HuH-7 (cell line): ENCODE measurements around the gene LHX3.

Source experiments
- DNase-seq: peaks from one replicate; pipeline ENCODE4 v3.0.0; 2011; ENCODE audit warnings: low spot score

Gene LHX3

GRCh38 chr9:136204838-136205706, at the start of gene LHX3:
TSS of gene LHX3 (minus strand) at chr9:136205128. CDS start at chr9:136205012, 116 bp downstream.
- DNase-seq: no peak

DNA sequence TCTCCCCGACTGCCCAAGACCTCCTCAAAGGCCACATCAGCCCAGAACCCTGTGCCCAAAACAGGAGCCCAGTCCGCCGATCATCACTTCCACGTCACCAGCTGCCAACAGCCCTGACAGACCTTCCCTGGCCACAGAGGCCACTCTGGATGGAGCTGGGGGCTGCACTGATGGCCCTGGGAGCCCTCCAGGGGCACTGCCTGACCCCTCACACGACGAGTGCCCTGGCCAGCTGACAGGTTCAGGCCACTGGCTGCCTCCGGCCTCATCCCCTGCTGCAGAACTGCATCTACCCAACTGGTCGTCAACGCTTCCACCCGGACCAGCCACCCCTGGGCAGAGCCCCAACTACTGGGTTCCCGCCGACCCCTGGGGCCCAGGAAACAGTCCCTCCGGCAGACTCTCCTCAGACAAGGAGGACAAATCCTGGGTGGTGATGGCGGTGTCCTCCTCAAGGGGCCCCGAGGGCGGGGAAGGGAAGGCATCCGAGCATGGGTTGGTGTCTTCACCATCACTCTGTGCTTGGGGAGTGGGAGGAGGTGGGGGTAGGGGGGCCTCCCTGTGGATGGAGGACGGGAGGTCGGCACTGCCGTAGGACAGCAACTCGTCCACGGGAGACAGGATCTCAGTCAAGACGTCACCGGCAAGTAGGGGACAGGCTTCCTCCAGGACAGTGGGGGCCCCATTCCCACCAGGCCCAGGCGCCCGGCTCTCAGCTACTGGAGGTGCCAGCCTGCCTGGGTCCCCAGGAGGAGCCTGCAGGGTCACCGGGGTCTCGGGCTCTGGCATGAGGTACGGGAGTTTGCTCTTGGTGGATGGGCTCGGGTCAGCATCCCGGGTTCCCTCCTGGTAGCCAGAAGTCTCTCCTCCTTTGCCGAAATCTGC, 48.6 kb upstream of the LHX3 start:
- DNase-seq: no peak

DNA sequence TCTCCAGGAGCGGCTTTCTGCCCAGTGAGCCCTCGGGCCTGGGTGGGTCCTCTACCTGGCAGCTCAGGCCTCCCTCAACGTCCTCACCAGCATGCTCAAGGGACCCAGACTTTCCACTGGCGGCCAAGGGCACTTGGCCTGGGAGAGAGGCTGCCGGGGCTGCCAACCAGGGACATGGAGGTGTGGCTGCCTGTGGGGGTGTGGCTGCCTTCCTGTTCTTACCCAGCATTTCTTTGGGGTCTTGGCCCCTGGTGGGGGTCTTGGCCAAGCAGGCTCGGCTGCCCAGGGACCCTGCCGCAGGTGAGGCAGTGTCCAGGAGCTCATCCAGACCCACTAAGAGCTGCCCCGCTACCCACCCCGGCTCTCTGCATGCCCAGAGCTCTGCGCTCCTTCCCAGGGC, 47.9 kb upstream of the LHX3 start:
- no peak for DNase-seq

DNA sequence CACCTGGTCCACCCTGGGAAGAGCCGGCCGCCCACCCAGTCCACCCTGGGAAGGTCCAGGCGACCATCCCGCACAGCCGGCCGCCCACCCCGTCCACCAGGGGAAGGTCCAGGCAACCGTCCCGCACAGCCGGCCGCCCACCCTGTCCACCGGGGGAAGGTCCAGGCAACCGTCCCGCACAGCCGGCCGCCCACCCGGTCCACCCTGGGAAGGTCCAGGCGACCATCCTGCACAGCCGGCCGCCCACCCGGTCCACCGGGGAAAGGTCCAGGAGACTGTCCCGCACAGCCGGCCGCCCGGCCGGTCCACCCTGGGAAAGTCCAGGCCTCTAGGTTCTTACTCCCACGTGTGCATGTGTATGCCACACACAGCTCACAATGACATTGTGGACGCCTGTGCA, 47.4 kb upstream of the LHX3 start:
- DNase-seq: no peak

DNA sequence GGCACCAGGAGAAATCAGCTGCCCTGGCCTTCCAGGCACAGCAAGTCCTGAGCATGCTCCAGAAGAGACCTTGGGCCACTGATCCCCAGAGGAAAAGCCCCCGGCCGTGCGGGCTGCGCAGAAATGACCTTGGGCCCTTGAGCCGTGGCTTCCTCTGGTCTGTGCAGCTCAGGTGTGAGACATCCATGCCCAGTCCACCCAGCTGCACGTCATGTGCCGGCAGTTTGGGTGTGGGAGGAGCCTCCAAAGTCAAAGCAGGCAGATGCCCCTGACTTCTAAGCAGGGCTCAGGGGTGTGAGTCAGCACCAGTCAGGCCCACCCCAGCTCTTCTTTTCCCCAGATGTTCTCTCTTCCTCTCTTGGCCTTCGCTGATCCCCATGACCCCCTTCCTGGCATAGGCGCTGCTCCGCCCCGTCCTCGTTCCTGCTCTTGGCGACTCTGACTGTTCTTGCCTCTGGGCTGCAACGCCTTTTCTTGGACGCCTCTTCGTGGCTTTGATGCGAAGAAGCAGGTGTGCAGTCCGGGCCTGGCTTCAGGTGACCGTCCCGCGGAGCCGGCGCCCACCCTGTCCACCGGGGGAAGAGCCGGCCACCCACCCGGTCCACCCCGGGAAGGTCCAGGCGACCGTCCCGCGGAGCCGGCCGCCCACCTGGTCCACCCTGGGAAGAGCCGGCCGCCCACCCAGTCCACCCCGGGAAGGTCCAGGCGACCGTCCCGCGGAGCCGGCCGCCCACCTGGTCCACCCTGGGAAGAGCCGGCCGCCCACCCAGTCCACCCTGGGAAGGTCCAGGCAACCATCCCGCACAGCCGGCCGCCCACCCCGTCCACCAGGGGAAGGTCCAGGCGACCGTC, 46.6 kb upstream of the LHX3 start:
- no peak for DNase-seq

DNA sequence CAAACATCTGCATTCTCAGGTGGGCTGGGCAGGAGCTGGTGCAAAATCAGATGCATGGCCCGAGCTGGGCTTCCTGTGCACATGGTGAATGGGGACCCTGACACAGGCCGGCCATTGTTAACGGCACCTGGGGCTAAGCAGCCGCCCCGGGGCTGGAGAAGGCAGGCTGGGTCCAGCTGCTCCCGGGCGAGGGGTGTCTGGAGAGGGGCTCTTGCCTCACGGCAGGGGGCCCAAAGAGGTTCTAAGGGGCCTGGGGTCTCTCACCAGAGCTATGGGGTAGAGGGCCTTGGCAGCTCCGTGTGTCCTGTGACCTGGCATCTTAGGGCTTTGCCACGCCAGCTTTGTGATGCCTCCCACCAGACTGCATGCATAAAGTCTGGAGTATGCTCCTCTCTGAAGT, 45.7 kb upstream of the LHX3 start:
- DNase-seq: no peak

GRCh38 chr9:136249877-136250559, 45.1 kb upstream of the LHX3 start:
- DNase-seq: no peak

DNA sequence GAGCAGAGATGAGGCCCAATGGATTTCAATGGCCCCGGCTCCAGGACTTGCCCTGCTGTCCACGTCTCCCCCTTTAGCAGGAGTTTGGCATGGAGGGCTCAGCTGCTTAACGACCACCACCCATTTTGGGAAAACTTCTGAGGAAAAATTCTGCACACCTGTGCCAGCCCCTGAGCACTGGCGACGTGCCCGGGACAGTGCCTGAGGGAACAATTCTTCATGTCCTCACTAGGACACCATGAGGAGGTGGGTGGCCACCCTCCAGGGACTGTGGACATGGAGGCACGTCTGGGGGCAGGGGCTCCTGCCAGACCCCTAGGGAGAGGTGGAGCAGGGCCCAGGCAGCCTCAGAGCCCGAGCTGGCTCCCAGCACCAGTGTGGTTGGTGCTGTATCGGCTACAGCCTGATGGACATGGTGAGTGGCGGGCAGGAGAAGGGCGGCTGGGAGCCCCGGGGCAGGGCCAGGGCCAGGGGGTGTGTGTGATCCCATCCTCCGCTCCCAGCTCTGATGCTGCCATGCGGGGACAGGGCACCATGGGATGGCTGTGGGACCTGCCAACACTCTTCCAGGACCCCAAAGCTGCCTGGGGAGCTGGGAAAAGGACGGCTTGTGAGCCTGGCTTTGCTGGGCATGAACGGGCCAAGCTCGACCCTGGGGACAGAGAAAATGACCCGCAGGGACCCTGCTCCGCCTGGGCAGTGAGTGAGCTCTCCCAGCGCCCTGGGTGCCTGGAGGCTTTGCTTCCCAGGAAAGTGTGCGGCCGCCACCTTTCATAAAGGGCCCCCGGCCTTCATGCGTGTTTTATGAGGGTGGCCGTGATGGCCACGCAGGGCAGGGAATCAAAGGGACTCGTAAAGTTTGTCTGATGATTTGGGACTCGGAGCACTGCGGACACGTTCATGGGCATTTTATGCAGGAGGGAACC, 44.3 kb upstream of the LHX3 start:
- DNase-seq: no peak

DNA sequence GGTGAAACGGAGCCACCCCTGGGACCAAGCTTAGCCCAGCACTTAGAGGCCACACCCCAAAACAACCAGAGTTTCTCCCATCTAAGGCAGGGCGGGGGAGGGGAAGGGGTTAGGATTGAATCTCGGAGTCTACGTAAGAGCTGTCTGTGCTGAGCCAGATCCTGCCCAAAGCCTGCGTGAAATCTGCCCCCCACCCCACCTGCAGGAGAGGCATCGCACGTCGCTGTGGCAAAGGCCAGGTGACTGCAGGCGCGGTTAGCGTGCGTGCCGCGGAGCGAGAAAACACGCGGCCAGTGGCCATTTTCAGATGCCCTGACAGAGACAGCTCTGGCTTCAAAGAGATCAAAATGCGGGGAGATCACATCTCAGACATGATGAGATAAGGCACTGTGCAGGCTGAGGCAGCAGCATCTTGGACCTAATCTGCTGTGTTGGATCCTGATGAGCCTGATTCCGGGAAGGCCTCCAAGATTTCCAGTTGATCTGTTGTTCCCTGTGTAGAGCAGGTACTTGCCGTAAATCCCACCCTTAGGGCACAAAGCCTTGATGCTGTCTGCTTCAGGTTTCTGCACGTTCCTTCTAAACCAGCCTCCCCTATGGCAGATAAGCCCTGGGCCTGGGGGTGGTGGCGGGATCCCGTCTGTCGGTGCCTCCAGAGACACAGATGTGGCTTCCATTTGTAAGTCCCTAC, 43.2 kb upstream of the LHX3 start:
- DNase-seq: no peak

GRCh38 chr9:136247551-136247916, 42.6 kb upstream of the LHX3 start:
- DNase-seq: no peak

DNA sequence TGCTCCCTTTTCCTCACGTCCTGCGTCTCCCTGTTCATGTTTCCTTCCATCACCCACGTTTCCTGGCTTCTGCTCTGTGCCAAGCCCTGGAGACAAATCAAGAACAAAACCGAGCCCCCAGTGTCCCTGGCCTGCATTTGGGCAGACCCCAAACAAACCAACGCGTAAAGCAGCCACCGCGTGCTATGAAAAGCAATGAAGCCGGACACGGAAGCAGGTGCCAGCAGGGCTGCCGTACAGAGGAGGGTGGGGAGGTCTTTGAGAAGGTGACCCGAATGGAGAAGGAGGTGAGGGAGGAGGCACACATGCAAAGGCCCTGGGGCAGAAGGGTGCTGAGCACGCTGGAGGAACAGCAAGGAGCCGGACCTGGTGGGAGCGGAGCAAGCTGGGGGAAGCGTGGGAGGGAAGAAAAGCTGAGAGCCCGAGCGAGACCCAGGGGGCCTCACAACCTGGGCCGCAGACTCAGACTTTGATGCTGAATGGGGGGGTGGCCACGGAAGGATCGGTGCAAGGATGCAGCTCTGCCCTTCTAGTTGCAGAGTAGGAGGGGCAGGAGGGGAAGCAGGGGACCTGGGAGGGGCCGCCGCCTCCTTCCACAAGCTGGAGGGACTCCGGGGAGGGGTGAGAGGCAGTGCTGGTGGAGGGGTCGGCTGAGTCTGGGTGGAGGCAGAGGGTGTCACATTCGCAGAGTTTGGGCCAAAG, 42.1 kb upstream of the LHX3 start:
- DNase-seq: no peak

DNA sequence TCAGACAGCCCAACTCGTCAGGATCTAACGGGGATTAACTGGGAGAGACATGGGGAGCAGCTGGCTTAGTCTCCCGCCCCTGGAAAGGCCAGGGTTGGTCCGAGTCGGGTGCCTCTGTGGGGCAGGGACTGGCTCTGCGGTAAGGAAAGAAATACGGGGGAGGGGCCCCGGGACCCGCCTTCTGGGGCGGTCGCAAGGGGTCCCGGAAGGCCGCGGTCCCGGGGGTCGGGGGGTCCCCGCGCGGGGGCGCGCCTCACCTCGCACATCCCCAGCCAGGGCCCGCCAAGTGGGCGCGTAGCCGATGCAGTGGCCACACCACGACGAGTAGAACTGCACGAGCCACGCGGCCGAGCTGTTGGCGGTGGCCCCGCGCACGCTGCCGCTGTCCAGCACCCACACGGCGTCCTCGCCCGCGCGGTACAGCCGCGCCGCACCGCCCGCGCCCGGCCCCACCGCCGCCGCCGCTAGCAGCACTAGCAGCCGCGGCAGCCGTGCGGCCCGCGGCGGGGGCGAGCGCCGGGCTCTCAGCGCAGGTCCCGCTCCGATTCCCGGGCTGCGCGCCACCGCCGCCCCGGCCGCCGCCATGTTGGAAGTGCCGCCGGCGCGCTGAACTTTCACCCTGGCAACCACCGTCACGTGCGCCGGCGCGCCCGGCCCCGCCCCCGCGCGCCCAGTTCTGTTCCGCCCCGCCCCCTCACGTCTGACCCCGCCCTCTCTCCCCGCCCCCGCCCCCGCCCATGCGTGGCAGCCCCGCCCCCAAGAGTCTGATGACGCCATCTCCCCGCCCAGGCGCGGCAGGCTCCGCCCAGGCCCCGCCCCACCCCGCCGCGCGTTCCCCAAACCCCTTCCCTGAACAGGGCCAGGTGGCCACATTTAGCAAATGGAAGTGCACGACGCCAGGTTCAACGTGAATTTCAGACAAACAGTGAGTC, 40.6 kb upstream of the LHX3 start, which contains the start of gene QSOX2:
Gene QSOX2, minus strand, starts transcription at position 594 of the 932 bp plus-strand sequence. Its CDS starts 9 bp downstream, at position 585.
- peak; percentile 89 for DNase-seq

DNA sequence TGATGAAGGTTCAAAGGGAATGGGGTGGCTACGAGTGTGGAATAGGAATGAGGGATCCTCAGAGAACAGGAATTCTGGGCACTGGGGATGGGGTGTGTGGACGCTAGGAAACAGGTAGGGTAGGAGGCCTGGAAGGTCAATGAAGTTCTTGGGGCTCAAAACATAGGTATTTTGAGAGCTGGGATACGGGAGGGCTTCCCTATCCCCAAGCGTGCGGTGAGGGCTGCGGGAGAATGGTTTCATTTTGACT, 40.0 kb upstream of the LHX3 start:
- DNase-seq: no peak

DNA sequence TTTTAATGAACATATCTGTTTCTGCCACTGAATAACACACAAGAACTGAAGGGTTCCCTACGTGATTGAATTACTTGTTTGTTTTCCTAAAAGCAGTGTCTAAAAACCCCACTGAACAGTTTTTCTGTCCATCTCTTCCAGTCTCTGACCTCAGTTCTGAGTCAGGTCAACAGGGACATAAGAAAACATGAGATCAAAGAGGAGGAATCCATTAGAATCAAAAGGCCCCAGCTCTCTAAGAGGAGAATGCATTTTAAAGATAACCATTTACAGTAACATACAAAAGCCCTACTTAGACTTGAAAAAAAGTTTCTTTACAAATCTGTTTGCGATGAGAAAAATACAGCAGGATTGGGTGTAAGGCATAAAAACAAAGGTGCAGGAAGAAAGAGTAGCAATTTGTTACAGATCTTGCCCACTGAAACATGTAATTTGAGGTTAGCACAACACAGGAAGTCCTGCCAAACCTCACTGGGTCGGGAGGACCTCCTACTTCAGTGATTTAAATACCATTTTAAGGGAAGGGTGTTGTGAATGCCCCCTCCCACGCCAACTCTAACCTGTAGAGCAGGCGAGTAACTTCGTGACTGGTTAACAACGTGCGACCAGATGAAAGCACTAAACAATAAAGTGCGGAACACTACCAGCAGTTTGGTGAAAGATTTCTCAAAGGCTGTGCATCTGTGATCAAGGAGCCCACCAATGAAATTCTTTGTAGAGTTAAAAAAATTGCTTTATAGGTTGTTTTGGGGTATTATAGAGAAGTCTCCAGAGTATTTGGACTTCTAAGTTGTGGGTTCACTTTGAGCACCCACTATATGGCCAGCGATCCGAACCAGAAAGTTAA, 39.4 kb upstream of the LHX3 start:
- no peak for DNase-seq

- no peak for DNase-seq
Measured at GRCh38 chr9:136243631-136244030, 38.7 kb upstream of the LHX3 start.

DNA sequence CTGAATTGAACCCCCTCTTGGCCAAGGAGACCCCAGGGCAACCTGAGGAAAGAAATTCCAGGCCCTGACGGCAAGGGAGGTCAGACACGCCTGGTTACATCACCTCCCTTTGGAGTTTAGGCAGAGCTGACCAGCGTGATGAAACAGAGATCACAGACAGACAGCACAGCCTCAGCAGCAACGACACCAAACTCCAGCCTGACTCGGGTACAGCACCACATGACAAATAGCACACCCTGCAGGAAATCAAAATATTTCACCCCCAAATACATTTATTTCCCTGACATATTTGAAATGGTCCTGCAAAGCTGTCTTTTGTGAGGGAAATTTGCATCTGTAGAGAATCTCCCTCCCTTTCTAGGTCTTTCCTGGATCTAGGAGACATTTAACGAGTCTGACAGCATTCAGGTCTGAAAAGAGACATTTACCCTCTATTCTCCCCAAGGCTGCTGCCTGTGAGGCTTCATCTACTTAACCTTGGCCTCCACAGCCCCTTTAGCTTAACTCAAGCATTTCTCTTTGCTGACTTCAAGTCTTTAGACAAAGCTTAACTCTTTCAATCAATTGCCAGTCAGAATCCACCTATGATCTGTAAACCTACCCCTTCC, 38.1 kb upstream of the LHX3 start:
- DNase-seq: no peak

- no peak for DNase-seq
Measured at GRCh38 chr9:136242248-136242647, 37.3 kb upstream of the LHX3 start.
